Natural killer cell (primary cell): ENCODE data around the gene ADCY5. TPM values are rescaled to one million over a fixed set of nuclear protein-coding genes. Genes with fewer than 3 reads are reported as not detected.

Experiments
- ATAC-seq, 3 donors: fragments of 150-1000 bp in 2 of 3; fragments of 200-7000 bp in 1 of 3; cut with Tn5 transposase; 1 replicate in 1 of 3; 2 replicates in 2 of 3; pipeline ENCODE4 v1.10.0; 2021; ENCODE audit warnings: mild to moderate bottlenecking in 2 of 3, moderate library complexity in 2 of 3
- DNase-seq, 2 donors: peaks; one replicate each; pipeline versions ENCODE4 v3.0.0 to v3.0.0-alpha.2; 2013 to 2021; ENCODE audit warnings: mixed read lengths in 1 of 2
- H3K27ac ChIP-seq: one replicate; pipeline ENCODE4 v1.5.1; 2013; ENCODE audit warnings: mild to moderate bottlenecking, low read length
- H3K27me3 ChIP-seq: one replicate; pipeline ENCODE4 v1.6.1; 2013; ENCODE audit warnings: low read length; ENCODE audit not compliant: control insufficient read depth, insufficient read depth
- H3K36me3 ChIP-seq: one replicate; pipeline ENCODE4 v1.6.1; 2013; ENCODE audit warnings: low read length; ENCODE audit not compliant: control insufficient read depth, insufficient read depth
- H3K4me1 ChIP-seq: one replicate; pipeline ENCODE4 v1.6.1; 2013; ENCODE audit warnings: low read length; ENCODE audit not compliant: control insufficient read depth, insufficient read depth
- H3K4me3 ChIP-seq: one replicate; pipeline ENCODE4 v1.5.1; 2013; ENCODE audit warnings: low read length
- H3K9me3 ChIP-seq: one replicate; pipeline ENCODE4 v1.6.1; 2013; ENCODE audit warnings: low read length; ENCODE audit not compliant: control insufficient read depth, insufficient read depth
- H3K27ac Mint-ChIP-seq, 2 donors: one replicate each; pipeline ENCODE4 v1.8.0; 2022; ENCODE audit warnings: mild to moderate bottlenecking in 2 of 2, mixed read lengths in 2 of 2, moderate library complexity in 1 of 2
- H3K27me3 Mint-ChIP-seq, 2 donors: one replicate each; pipeline ENCODE4 v1.8.0; 2022; ENCODE audit warnings: low read depth in 2 of 2, mixed read lengths in 2 of 2
- H3K36me3 Mint-ChIP-seq: one replicate; pipeline ENCODE4 v1.8.0; 2022; ENCODE audit warnings: mixed read lengths
- H3K4me1 Mint-ChIP-seq, 2 donors: one replicate each; pipeline ENCODE4 v1.8.0; 2022; ENCODE audit warnings: mixed read lengths in 2 of 2
- H3K4me3 Mint-ChIP-seq: one replicate; pipeline ENCODE4 v1.8.0; 2022; ENCODE audit warnings: mild to moderate bottlenecking, moderate library complexity, mixed read lengths
- H3K9me3 Mint-ChIP-seq, 2 donors: one replicate each; pipeline ENCODE4 v1.8.0; 2022; ENCODE audit warnings: mixed read lengths in 2 of 2
- WGBS: methylation state at CpG from one replicate; pipeline ENCODE4 v1.1.7; 2013; ENCODE audit warnings: missing lambda C conversion rate; ENCODE audit not compliant: insufficient coverage; 5-methylcytosine and 5-hydroxymethylcytosine counted together
- intact Hi-C: fragments of 100-400 bp; cut with micrococcal nuclease; formaldehyde crosslinking; loops from one replicate; pipeline ENCODE4 v1.14.2; 2022
- total RNA-seq, 4 donors: library from RNA; stranded (reverse); fragments of 120-200 nt in 1 of 4; gene quantifications; one replicate each; pipeline versions ENCODE4 v1.2.3 to v1.2.4, GENCODE V29; 2013 to 2022
- TF ChIP-seq, protein P1 (sequence below): fragments of 200-600 bp; IDR thresholded peaks from one replicate; pipeline ENCODE4 v1.8.0; 2022; ENCODE audit warnings: antibody characterized with exemption

The ADCY5 gene
- total RNA-seq, 3 donors from 2014 or later (not counting 1 experiment from before 2014, with no cell fraction given), result not detected

GRCh38 chr3:123357275-123357674, 91.6 kb downstream of the ADCY5 start:
- Mint-ChIP-seq H3K27ac (no peak overlapping the region), H3K9me3 (no peaks in the 10 kb centered on the region), H3K4me1 (no peaks in the 10 kb centered on the region), H3K27me3 (peaks cover 15 to 39% of the 10 kb centered on the region in 2 donors), H3K4me3 (no peak overlapping the region), H3K36me3 (no peaks in the 10 kb centered on the region)
- no peaks in the 10 kb centered on the region for H3K9me3 ChIP-seq
- H3K27ac ChIP-seq, result no peak overlapping the region
- H3K4me3 ChIP-seq, result no peak overlapping the region
- no peaks in the 10 kb centered on the region for H3K27me3 ChIP-seq
- TF ChIP-seq, protein P1, sequence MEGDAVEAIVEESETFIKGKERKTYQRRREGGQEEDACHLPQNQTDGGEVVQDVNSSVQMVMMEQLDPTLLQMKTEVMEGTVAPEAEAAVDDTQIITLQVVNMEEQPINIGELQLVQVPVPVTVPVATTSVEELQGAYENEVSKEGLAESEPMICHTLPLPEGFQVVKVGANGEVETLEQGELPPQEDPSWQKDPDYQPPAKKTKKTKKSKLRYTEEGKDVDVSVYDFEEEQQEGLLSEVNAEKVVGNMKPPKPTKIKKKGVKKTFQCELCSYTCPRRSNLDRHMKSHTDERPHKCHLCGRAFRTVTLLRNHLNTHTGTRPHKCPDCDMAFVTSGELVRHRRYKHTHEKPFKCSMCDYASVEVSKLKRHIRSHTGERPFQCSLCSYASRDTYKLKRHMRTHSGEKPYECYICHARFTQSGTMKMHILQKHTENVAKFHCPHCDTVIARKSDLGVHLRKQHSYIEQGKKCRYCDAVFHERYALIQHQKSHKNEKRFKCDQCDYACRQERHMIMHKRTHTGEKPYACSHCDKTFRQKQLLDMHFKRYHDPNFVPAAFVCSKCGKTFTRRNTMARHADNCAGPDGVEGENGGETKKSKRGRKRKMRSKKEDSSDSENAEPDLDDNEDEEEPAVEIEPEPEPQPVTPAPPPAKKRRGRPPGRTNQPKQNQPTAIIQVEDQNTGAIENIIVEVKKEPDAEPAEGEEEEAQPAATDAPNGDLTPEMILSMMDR, result no peak
- 69% methylated on average over 3 of the region's 3 CpGs for WGBS
- no peaks in the 10 kb centered on the region for H3K4me1 ChIP-seq
- no peak for ATAC-seq
- no peaks in the 10 kb centered on the region for H3K36me3 ChIP-seq
- intact Hi-C loops, result no loop called here
- DNase-seq, result no peak

GRCh38 chr3:123353850-123354233, 95.0 kb downstream of the ADCY5 start:
- Histone ChIP-seq H3K36me3 (no peaks in the 10 kb centered on the region), H3K27me3 (no peaks in the 10 kb centered on the region), H3K4me1 (no peaks in the 10 kb centered on the region), H3K4me3 (no peak overlapping the region), H3K27ac (no peak overlapping the region), H3K9me3 (no peaks in the 10 kb centered on the region)
- ATAC-seq (no peak), DNase-seq (no peak)
- Mint-ChIP-seq H3K27me3 (peaks cover 20 to 21% of the 10 kb centered on the region in 2 donors), H3K4me3 (no peak overlapping the region), H3K27ac (no peak overlapping the region), H3K9me3 (no peaks in the 10 kb centered on the region), H3K36me3 (no peaks in the 10 kb centered on the region), H3K4me1 (no peaks in the 10 kb centered on the region)
- intact Hi-C loops, result no loop called here
- TF ChIP-seq, protein P1, result no peak
- WGBS, result 79% methylated on average over 3 of the region's 3 CpGs

DNA sequence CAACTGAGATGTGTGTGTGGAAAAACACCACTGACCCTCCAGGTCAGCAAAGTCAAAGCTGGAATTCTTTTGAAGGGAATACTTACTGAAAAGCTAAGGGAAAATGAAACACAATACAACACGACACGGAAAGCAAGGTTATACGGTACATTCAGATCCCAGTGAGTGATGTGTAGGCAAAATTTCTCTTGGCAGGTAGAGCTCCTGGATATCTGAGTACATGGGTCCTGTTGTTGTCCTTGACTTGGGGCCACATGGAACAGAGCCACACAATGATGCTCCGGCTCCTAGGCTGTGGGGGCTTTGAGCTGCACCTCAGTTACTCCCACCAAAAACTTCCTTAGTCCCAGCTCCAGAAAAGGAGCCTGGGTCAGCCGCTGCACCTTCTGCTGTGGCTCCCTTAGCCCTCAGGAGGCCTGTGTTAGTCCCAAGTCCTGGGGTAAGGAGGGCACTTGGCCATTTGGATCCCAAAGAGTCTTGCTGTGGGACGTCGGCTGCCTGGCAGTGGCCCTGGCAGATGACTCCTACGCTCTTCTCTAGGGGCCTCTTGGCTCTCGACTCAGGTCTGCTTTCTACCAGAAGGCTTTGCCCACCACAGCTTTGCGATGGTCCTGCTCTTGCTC, 95.6 kb downstream of the ADCY5 start:
- Mint-ChIP-seq H3K9me3 (no peaks in the 10 kb centered on the region), H3K27ac (no peak overlapping the region), H3K4me3 (no peak overlapping the region), H3K27me3 (peaks cover 21 to 22% of the 10 kb centered on the region in 2 donors), H3K36me3 (no peaks in the 10 kb centered on the region), H3K4me1 (no peaks in the 10 kb centered on the region)
- 97% methylated on average over 10 of the region's 10 CpGs for WGBS
- DNase-seq (no peak), ATAC-seq (no peak)
- H3K4me3 ChIP-seq, result no peak overlapping the region
- no peaks in the 10 kb centered on the region for H3K27me3 ChIP-seq
- H3K4me1 ChIP-seq, result no peaks in the 10 kb centered on the region
- H3K9me3 ChIP-seq, result no peaks in the 10 kb centered on the region
- no peak overlapping the region for H3K27ac ChIP-seq
- H3K36me3 ChIP-seq, result no peaks in the 10 kb centered on the region
- intact Hi-C loops, result no loop called here
- TF ChIP-seq, protein P1, result no peak

DNA sequence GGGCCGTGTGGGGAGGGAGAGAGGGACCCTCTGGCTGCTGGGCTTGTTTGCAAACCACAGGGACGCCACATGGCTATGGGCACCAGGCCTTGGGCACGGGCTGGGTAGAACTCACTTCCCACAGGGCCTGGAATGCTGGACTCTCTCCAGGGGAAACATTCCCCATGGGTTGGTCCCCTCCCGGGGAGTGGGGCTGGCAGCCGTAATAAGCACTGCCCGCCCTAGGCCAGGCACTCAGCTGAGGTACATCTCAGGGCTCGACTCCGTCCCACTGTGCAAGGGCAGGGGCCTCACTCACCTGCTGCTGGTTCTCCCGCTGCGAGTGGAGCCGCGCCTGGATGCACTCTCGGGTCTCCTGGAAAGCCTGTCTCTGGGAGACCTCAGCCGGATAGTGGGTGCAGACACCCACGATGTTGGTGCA, 96.7 kb downstream of the ADCY5 start:
- H3K9me3 Mint-ChIP-seq, result no peaks in the 10 kb centered on the region
- intact Hi-C loops, result no loop called here
- H3K27ac Mint-ChIP-seq, result no peak overlapping the region
- no peaks in the 10 kb centered on the region for H3K4me1 Mint-ChIP-seq
- no peaks in the 10 kb centered on the region for H3K9me3 ChIP-seq
- no peaks in the 10 kb centered on the region for H3K36me3 ChIP-seq
- no peaks in the 10 kb centered on the region for H3K36me3 Mint-ChIP-seq
- TF ChIP-seq, protein P1, result no peak
- no peak overlapping the region for H3K27ac ChIP-seq
- 83% methylated on average over 15 of the region's 15 CpGs for WGBS
- H3K27me3 ChIP-seq, result no peaks in the 10 kb centered on the region
- DNase-seq (no peak), ATAC-seq (no peak)
- no peak overlapping the region for H3K4me3 ChIP-seq
- H3K4me1 ChIP-seq, result no peaks in the 10 kb centered on the region
- H3K27me3 Mint-ChIP-seq, result peaks cover 25 to 27% of the 10 kb centered on the region in 2 donors
- H3K4me3 Mint-ChIP-seq, result no peak overlapping the region
